ENCODE data around the gene ART1.
"Not testable (repeated sequence)": the region's sequence is repeated elsewhere in the genome, so short reads cannot be mapped to it uniquely, and the experiment has no call there.

ART1 gene, protein sequence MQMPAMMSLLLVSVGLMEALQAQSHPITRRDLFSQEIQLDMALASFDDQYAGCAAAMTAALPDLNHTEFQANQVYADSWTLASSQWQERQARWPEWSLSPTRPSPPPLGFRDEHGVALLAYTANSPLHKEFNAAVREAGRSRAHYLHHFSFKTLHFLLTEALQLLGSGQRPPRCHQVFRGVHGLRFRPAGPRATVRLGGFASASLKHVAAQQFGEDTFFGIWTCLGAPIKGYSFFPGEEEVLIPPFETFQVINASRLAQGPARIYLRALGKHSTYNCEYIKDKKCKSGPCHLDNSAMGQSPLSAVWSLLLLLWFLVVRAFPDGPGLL

GRCh38 chr11:3644817-3645235 is at the start of gene ART1:
ART1 (plus strand) TSS chr11:3645128; CDS start chr11:3659214, 14,086 bp downstream.
- DNase-seq, result no peak

DNA sequence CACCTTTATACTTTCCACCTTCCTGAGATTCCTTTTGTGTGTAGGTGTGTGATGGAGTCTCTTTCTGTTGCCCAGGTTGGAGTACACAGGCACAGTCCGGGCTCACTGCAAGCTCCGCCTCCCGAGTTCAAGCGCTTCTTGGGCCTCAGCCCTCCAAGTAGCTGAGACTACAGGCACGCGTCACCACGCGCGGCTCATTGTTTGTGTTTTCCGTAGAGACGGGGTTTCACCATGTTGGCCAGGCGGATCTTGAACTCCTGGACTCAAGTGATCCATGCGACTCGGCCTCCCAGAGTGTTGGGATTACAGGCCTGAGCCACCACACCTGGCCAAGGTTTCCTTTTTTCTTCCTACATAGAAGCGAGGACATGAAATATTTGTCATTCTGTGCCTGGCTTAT is 47.2 kb upstream of the ART1 start:
- DNase-seq, result not testable (repeated sequence)

DNA sequence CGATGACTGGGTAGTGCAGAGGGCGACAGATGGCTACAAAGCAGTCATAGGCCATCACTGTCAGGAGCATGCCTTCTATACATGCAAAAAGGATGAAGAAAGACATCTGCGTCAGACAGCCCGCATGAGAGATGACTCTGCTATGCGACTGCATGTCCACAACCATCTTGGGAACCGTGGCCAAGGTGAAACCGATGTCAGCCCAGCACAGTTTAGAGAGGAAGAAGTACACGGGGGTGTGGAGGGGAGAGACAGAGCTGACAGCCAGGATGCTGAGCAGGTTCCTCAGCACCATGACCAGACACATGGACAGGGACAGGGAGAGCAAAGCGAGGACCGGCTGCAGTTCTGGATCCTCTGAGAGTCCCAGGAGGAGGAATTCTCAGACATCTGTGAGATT is 44.7 kb upstream of the ART1 start:
- DNase-seq, result not testable (repeated sequence)

DNA sequence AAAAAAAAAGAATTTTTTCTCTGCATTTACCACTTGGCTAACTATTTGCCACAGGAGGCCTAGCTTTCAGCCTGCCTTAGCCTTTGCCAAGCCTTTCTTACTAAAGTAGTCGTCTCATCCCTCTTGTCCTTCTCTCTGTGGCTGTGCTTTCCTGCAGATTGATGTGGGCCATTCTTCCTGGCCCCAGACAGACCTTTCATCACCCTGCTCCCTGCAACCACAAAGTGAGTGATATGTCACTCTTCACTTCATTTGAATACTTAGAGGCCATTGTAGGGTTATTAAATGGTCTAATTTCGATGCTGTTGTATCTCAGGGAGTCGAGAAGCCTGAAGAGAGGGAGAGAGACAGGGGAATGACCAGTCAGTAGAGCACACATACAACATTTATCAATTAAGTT is 40.8 kb upstream of the ART1 start:
- no peak for DNase-seq

GRCh38 chr11:3605283-3605662 is 39.7 kb upstream of the ART1 start:
- no peak for DNase-seq

DNA sequence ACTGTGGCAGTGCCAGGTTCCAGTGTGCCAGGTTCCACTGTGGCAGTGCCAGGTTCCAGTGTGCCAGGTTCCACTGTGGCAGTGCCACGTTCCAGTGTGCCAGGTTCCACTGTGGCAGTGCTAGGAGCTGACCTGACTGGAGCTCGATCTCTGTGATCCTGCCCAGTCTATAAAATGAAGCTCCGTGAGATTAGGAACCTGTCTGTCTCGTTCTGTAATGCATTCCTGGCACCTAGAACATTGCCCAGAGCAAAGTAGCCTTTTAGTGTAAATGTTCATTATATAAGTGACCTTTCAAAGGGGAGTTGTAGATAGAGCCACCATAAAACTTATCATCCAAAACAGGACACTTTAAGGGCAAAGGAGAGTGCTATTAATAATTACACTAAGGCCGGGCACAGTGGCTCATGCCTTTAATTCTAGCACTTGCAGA is 39.1 kb upstream of the ART1 start:
- no peak for DNase-seq

GRCh38 chr11:3609416-3610265 is 35.3 kb upstream of the ART1 start:
- no peak for DNase-seq

DNA sequence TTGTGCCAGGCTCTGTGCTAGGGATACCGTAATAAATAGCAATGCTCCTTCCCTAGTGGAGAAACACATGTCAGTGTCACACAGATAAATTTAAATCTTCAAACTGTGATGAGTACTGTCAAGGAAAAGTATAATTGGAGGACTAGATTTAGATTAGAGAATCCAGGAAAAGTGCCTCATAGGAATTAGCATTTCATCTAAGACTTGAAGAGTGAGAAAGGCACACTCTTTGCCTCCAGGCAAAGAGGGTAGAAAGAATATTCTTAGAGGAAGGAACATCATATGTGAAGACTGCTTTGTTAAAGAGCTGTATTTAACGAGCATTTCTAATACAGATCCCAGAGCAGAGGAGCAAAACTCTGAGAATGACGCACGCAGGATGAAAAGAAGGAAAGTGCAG is 34.1 kb upstream of the ART1 start:
- no peak for DNase-seq

DNA sequence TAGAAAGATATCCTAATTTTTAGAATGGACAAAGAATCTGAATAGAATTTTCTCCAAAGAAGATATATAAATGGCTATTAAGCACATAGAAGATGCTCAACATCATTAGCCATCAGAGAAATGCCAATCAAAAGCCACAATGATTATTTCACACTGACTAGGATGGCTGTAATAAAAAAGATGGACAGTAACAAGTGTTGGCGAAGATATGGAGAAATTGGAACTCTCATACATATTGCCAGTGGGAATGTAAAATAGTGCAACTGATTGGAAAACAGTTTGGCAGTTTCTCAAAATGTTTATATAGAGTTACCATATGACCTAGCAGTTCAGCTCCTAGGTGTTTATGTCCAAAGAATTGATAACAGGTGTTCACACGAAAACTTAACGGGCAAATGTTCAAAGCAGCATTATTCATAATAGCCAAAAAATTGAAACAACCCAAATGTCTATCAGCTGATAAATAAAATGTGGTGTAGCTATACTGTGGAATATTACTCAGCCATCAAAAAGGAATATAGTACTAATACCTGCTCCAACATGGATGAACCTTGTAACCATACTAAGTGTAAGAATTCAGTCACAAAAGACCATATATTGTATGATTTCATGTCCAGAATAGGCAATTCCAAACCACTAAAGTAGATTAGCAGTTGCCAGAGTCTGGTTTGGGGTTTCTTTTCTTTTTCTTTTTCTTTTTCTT is 32.8 kb upstream of the ART1 start:
- no peak for DNase-seq

- no peak for DNase-seq
These were observed 30.8 kb upstream of the ART1 start for GRCh38 chr11:3613998-3614741.

DNA sequence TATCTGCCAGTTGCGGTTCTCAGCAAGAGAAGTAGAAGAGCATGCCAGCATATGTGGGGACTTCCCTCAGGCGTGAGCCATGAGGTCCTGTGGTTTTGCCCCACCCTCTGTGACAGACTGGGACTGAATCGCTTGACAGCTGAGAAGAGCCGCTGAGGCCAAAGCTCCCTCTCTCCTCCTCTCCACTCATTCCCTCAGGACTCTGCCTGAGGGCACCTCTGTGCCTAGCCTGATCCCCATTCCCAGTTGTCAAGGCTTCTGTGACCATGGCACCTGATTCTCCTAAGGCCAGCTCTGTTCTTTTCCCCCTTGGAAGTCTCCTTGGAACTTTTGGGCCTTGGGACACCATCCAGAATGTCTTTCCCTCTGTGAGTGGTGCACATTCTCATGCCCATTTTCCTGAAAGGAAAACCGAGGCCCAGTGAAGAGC is 30.2 kb upstream of the ART1 start:
- DNase-seq, result peak; percentile 12

GRCh38 chr11:3615998-3616397 is 28.9 kb upstream of the ART1 start:
- no peak for DNase-seq

DNA sequence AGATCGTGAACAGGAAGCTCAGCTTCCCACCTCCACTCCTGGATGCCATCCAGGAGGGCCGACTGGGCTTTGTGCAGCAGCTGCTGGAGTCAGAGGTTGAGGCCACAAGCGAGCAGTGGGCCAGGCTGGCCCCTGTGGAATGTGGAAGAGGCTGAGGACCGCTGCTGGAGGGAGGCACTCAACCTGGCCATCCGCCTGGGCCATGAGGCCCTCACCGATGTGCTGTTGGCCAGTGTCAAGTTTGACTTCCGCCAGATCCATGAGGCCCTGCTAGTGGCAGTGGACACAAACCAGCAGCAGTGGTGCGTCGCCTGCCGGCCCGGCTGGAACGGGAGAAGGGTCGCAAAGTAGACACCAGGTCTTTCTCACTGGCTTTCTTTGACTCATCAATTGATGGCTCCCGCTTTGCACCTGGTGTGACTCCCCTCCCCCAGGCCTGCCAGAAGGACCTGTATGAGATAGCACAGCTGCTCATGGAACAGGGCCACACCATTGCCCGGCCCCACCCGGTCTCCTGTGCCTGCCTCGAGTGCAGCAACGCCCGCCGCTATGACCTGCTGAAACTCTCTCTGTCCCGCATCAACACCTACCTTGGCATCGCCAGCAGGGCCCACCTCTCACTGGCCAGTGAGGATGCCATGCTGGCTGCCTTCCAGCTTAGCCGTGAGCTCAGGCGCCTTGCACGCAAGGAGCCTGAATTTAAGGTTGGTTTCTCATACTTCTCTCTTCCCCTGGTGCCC is 28.0 kb upstream of the ART1 start:
- DNase-seq, result no peak

- no peak for DNase-seq
These were observed 26.9 kb upstream of the ART1 start for GRCh38 chr11:3617990-3618389.

DNA sequence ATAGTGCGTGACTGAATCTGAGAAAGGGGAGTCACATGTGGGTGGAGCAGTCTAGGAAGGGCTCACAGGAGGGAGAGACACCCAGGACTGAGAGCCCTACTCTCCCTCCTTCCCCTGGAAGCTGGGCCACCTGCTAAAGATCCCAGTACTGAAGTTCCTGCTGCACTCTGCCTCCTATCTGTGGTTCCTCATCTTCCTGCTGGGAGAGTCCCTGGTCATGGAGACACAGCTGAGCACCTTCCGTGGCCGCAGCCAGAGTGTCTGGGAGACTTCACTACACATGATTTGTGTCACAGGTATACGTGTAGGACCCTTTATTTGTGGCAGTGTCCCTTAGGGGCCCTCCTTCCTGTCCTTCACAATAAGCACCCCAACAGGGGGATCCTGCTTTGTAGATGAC is 22.4 kb upstream of the ART1 start:
- no peak for DNase-seq

DNA sequence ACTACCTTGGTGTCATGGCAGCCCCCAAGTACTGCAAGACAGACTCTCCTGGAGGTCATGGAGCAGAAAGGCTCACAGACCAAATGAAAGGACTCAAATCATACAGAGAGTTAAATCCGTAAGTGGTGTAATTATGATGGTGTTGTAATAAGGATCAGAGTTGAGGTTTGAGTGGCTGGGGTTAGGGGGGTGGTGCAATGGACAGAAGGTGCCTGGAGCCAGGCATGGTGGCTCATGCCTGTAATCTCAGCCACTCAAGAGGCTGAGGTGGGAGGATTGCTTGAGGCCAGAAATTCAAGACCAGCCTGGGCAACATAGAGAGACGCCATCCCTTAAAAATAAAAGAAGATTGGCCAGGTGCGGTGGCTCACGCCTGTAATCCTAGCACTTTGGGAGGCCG is 21.8 kb upstream of the ART1 start:
- no peak for DNase-seq

GRCh38 chr11:3623767-3624458 is 21.0 kb upstream of the ART1 start:
- no peak for DNase-seq

DNA sequence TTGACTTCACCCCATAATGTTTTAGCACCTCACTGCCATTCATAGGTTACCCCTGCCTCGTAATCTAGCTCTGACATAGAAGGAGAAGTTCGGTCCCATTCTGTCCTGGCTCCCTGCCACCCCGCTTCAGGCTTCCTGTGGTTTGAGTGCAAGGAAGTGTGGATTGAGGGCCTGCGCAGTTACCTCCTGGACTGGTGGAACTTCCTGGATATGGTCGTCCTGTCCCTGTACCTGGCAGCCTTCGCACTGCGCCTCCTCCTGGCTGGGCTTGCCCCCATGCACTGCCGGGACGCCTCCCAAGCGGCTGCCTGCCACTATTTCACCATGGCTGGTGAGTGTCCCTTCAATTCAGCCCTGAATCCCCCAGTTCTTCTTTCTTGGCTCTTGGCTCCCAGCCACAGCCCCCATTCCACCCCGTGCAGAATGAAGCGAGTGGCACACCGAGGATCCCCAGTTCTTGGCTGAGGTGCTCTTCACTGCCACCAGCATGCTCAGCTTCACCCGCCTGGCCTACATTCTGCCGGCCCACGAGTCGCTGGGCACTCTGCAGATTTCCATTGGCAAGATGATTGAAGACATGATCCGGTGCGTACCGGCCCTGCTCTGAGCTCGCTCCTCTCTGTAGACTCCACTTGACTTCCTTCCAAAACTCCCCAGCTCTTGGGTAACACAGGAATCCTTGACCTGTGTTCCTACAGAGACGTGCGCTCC is 18.5 kb upstream of the ART1 start:
- DNase-seq, result no peak

GRCh38 chr11:3627291-3627690 is 17.6 kb upstream of the ART1 start:
- no peak for DNase-seq

- no peak for DNase-seq
These were observed 13.6 kb upstream of the ART1 start for GRCh38 chr11:3631331-3631730.

Data from activated CD4-positive, alpha-beta T cell treated with anti-CD3 and anti-CD28 coated beads for 1 hour (primary cell).